Activated CD8-positive, alpha-beta memory T cell treated with anti-CD3 and anti-CD28 coated beads for 4 hours (primary cell): ENCODE measurements around the gene ARNT2.

Experiments
- DNase-seq, 2 donors: peaks; one replicate each; pipeline ENCODE4 v3.0.0-alpha.2; 2020; ENCODE audit warnings: low read depth in 2 of 2

The ARNT2 gene

GRCh38 chr15:80594091-80594889 lies 190.1 kb downstream of the ARNT2 start:
- no peak for DNase-seq

GRCh38 chr15:80595396-80595795 lies 191.2 kb downstream of the ARNT2 start:
- DNase-seq = no peak

GRCh38 chr15:80596521-80596976 lies 192.4 kb downstream of the ARNT2 start:
- no peak for DNase-seq

- DNase-seq = no peak
Observed at GRCh38 chr15:80597076-80597475, 192.9 kb downstream of the ARNT2 start.

- no peak for DNase-seq
Observed at GRCh38 chr15:80599359-80599758, 195.2 kb downstream of the ARNT2 start.

- DNase-seq = no peak
Observed at GRCh38 chr15:80600626-80601025, 196.4 kb downstream of the ARNT2 start.

- no peak for DNase-seq
Observed at GRCh38 chr15:80601256-80601655, 197.1 kb downstream of the ARNT2 start.

- DNase-seq = no peak
Observed at GRCh38 chr15:80604583-80605575, 200.7 kb downstream of the ARNT2 start.

GRCh38 chr15:80605591-80606150 lies 201.5 kb downstream of the ARNT2 start:
- no peak for DNase-seq

GRCh38 chr15:80606511-80607071 lies 202.4 kb downstream of the ARNT2 start:
- DNase-seq = no peak

GRCh38 chr15:80607287-80607980 lies 203.3 kb downstream of the ARNT2 start:
- no peak for DNase-seq

- no peak for DNase-seq
Observed at GRCh38 chr15:80608688-80609087, 204.5 kb downstream of the ARNT2 start.

GRCh38 chr15:80609091-80609490 lies 204.9 kb downstream of the ARNT2 start:
- DNase-seq = no peak

GRCh38 chr15:80609512-80609946 lies 205.3 kb downstream of the ARNT2 start:
- no peak for DNase-seq

GRCh38 chr15:80611543-80612080 lies 207.4 kb downstream of the ARNT2 start:
- no peak for DNase-seq

- DNase-seq = no peak
Observed at GRCh38 chr15:80612118-80612823, 208.1 kb downstream of the ARNT2 start.

- no peak for DNase-seq
Observed at GRCh38 chr15:80613762-80614365, 209.7 kb downstream of the ARNT2 start.

GRCh38 chr15:80614711-80615360 lies 210.7 kb downstream of the ARNT2 start:
- DNase-seq = no peak

- DNase-seq = no peak
Observed at GRCh38 chr15:80615361-80615736, 211.2 kb downstream of the ARNT2 start.
